GM18507 (cell line): Measurements from ENCODE around the gene MBD4.
"Not testable (repeated sequence)": the region's sequence is repeated elsewhere in the genome, so short reads cannot be mapped to it uniquely, and the experiment has no call there.

Experiments used
- DNase-seq: peaks from one replicate; pipeline ENCODE4 v3.0.0; 2011; ENCODE audit warnings: low read depth; ENCODE audit not compliant: insufficient read length; ENCODE audit errors: extremely low spot score
- FAIRE-seq: peaks from 2 replicates; lab custom pipeline; 2011; peaks lifted over from hg19 to GRCh38; lab: Jason Lieb, UNC

Gene MBD4

GRCh38 chr3:129415830-129416229 lies 23.9 kb downstream of the MBD4 start:
- no peak for FAIRE-seq
- no peak for DNase-seq

GRCh38 chr3:129415378-129415777 lies 24.4 kb downstream of the MBD4 start:
- FAIRE-seq = no peak
- DNase-seq = no peak

DNA sequence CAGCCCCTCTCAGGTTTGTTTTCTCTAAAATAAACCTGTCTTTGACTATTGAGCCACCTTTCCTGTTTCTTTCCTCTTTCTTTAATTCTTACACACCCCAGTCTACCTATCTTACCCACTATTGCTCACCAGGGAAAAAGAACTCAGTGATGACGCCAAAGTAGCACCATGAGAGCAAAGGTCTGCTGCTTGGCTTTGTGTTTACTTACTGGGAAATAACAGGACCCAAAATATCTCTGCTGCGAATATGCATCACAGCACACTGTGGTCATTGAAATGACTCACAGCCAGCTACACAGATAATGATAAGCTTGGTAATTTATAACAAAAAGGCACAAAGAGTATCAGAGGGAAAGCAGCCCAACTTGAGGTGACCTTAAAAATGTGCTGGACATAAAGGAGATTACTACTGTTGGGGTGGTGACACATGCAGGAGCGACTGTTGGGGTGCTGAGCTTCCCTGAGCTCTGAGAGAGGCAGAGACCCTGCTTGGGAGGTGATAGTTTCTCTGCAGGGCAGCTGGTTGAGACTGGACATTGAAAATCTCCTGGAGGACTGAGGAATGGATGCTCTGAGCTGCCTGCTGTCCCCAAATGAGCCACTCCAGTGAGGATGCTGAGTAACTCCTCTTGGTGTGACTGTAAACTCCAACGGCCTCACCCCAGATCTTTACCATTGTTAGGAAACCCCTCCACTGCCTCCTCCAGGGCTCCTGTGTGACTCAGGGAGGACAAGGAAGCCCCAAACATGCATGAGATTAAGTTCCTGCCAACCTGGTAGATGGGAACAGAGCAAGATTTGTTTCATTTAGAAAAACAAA lies 25.9 kb downstream of the MBD4 start:
- peak; percentile 42 for FAIRE-seq
- DNase-seq = peak; percentile 23

GRCh38 chr3:129413238-129413637 lies 26.5 kb downstream of the MBD4 start:
- not testable (repeated sequence) for FAIRE-seq

DNA sequence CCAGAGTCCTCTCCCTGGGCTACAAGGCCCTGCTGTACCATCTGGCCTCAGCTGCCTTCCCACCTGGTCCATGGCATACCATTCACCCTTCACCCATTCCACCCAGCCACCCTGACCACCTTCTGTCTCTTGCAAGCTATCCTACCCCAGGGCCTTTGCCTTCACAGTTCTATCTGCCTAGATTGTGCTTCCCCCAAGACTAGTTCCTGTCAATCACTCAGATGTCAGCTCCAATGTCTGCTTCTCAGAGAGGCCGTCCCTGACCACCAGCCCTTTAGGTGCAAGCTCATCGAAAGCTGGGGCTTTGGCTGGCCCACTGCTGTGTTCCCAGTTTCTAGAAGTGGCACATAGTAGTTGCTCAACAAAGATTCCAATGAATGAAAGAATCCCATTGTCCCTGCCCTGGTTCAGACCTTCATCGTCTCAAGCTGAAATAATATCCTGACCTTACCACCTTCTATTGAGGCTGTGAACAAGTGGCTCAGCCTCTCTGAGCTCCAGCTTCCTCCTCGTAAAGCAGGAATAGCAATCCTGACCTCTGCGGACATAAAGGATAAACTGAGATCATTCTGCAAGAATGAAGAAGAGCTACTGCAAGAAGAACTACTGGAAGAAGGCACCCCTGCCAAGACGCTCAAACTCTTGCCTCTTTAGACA lies 27.1 kb downstream of the MBD4 start:
- FAIRE-seq (no peak), DNase-seq (no peak)

More at GRCh38 chr3:129413238-129413637, 26.5 kb downstream of the MBD4 start:
- DNase-seq = not testable (repeated sequence)

DNA sequence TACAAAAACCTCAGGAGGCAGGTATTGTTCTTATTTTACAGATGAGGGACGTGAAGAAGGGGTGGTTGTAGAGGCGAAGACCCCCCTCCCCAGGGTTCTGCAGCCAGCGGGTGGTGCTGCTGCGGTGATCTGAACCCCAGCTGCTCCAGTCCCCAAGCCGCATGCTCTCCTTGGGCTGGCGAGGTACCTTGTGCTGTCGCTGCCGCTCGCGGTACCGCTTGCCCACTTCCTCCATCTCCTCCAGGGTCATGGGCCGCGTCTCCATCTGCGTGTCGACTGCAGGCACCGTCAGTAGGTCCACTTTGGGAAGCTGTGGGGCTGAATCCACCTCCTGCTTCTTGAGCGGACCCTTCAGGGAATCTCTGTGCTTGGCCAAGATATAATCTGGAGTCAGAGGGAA lies 28.8 kb downstream of the MBD4 start:
- FAIRE-seq (no peak), DNase-seq (no peak)

DNA sequence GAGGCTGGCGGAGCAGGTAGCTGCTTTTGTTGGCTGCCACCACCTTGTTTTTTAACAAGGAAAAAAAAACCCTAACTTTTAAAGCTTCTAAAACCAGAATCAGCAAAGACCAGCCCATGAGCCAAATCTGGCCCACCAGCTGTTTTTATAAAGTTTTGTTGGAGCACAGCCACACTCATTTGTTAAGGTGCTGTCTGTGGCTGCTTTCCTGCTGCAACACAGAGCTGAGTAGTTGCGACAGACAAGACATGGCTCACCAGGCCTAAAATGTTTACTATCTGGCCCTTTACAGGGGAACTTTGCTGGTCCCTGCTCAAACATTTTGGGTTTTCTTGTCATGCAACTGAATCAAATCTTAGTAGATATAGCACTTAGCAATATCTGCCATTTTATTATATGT lies 30.2 kb downstream of the MBD4 start:
- FAIRE-seq = no peak
- no peak for DNase-seq

DNA sequence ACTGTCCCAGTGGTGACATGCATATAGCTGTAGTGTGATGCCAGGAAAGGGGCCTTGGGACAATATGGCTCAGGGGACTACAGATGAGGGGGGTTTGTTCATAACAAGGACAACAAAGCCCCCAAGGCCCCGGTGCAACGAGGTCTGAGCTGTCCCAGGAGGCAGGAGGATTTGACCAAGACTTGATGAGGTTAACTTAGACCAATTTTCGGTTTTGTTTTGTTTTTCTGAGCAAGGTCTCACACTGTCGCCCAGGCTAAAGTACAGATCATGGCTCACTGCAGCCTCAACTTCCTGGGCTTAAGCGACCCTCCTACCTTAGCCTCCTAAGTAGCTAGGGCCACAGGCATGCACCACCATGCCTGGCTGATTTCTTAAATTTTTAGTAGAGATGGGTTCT lies 35.1 kb downstream of the MBD4 start:
- peak; percentile 71 for FAIRE-seq

GRCh38 chr3:129404130-129404529 lies 35.6 kb downstream of the MBD4 start:
- FAIRE-seq (no peak), DNase-seq (no peak)

More for the DNA sequence above, 35.1 kb downstream of the MBD4 start:
- DNase-seq = no peak

DNA sequence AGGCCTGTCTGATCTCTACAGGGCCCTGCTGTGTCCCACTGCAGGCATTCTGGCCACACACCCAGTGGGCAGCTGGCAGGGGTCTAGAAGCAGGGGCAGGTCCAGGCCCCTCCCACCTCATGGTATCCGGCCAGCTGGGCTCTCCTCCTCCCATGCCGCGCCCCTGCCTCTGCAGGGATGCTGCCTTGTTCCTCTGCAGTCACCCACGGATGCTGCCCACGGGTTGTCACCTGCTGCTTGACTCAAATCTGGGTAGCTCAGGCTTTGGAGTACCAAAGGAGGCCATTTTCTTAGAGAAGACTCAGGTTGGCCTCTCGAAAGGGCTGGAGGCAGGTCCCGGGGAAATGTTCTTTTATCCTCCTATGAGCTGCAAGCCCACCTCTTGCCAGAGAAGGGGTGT lies 36.3 kb downstream of the MBD4 start:
- DNase-seq (no peak), FAIRE-seq (no peak)

- no peak for FAIRE-seq
- no peak for DNase-seq
Observed at GRCh38 chr3:129402616-129403015, 37.1 kb downstream of the MBD4 start.

GRCh38 chr3:129402210-129402609 lies 37.5 kb downstream of the MBD4 start:
- DNase-seq = no peak
- no peak for FAIRE-seq

- DNase-seq (no peak), FAIRE-seq (no peak)
Observed at GRCh38 chr3:129399895-129400357, 39.8 kb downstream of the MBD4 start.

DNA sequence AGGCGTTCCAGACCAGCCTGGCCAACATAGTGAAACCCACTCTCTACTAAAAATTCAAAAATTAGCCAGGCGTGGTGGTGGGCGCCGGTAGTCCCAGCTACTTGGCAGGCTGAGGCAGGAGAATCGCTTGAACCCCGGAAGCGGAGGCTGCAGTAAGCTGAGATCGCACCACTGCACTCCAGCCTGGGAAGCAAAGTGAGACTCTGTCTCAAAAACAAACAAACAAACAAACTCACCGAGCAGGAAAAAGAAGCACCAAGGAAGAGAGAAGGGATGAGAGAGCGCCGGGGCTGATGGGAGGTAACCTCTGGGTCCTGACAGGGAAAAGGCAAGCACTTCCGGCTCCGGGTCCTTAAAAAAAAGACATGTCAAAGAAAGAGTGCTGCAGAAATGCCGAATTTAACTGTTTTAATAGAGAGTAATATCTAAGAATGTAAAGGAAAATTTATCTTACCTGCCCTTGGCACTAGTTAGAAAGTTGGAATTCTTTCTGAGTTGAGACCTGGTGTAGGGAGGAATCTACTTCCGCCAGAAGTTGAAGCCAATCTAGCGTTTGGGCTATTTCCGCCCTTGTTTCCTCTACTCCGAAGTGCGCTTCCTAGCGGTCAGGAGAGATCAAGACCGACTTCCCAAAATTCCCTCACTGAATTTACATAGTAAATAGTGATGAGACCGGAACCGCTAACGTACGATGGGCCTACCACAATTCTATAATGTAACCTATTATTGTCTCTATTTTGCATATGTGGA lies 40.4 kb downstream of the MBD4 start:
- peak; percentile 96 for FAIRE-seq
- peak; percentile 65 for DNase-seq

DNA sequence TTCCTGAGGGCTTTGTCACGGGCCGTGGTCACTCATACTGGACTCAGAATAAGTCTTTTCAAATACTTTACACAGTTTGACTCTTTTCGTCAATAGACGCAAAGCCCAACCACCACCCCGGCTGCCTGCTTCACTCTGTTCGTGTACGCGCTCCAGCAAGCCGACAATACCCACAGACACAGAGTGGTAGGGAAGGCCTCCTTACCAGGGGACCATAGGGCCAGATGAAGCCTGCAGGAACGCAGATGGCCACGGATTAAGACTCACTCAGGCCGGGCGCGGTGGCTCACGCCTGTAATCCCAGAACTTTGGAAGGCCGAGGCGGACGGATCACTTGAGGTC lies 41.0 kb downstream of the MBD4 start:
- DNase-seq = no peak
- FAIRE-seq = no peak

DNA sequence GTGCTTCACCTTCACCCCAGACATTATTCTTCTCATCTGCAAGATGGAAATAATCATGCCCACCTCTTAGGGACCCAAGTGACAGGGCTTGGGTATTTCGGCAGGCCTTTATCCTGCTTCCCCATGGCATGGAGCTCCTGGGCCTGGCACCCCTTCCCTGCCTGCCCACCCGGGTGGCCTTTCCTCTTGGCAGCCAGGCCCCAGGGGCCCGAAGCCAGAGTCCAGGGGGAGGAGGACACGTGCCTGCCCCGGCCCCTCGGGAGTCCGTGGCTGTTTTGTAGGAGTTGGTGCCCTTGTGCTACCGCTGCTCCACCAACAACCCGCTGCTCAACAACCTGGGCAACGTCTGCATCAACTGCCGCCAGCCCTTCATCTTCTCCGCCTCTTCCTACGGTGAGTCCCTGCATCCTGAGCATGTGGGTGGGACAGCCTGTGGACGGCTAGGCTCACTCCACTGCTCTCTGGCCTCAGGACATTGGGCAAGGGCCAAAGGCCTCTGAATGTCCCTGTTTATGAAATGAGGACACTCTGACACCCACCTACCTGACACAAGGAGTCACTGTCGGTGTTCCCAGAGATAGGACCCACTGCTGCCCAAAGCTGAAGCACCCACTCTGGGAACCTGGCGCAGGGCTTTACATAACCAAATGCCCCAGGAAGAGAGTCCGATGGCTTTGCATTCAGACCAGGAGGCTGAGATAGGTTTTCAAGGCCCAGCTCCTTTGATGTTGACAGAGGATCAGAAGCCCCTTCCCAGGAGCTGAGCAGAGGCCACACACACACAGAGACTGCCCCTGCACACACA lies 45.8 kb downstream of the MBD4 start:
- not testable (repeated sequence) for DNase-seq, FAIRE-seq

DNA sequence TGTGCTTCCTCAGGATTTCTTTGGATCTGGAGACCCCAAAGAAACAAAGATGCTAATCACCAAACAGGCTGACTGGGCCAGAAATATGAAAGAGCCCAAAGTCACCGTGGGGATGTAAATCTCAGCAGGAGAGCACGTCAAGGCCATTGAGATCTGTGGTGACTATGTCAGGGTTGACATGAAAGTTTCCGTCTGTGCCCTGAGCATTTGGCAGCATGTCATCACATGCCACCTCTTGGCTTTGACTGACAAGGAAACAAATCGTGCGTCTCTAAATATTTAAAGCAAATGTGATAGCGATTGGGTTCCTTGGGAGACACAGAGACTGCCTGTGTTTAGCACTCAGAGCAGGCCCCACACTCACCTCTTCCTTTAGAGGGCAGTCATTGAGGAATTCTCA lies 46.5 kb downstream of the MBD4 start:
- FAIRE-seq = no peak

DNA sequence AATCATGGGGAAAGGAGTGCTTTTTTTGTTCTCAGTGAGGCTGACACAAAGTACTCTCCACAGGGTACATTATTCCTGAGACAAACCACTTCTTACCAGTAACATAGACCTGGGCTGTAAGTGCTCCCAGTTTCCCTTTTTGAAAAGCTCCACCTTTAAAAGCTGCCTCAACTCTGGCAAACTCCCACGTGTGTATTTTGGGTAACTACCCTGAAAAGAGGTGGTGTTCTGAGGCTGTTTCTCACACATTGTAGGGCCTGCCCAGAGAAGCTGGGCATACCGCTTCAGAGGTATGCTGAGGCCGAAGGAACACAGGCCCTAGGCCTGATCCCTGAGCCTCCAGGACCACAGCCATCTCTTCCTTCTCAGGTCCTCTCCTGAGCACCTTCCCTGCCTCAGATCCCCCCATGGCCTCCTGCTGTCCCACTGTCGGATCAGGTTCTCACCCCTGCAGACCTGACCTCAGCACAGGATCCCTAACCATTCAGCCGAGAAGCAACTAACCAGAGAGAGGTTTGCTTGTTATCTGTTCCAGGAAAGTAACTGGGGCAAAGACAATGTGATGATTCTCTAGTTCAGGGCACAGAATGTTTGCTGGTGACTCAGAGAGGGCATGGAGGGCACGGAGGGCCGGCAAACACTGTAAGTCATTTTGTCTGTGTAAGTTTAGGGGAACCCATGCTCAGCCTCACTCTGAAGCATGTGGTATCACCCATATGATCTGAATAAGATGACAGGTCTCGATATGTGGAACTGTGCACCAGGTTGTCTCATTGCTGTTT lies 47.5 kb downstream of the MBD4 start:
- FAIRE-seq, DNase-seq: not testable (repeated sequence)

More for the DNA sequence above, 46.5 kb downstream of the MBD4 start:
- no peak for DNase-seq

DNA sequence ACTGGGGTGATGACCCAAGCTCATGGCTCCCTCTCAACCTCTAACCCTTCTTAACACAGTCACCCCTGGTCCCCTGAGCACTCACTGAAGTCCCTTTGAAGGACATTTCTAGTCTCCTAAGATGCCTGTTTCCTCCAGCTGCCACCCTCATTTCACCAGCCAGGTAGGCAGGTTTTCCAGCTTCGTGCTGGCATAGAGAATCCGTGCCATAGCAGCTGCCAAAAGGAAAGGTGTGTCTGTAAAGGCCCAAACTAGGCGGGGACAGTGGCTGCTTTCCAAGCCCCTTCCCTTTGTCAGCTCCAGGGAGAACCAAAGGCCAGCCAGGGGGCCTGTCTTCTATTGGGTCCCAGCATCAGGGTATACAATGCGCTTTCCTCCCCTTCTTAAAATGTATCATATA lies 48.2 kb downstream of the MBD4 start:
- DNase-seq, FAIRE-seq: not testable (repeated sequence)
